GM10266 (cell line): ENCODE measurements around the gene ESR1.

Source experiments
- DNase-seq: peaks from one replicate; pipeline ENCODE4 v3.0.0; 2012; ENCODE audit errors: extremely low spot score
- CTCF ChIP-seq: IDR thresholded peaks from 2 replicates; pipeline ENCODE4 v1.5.1; 2012; ENCODE audit warnings: mild to moderate bottlenecking, low read depth; ENCODE audit not compliant: control insufficient read depth, insufficient read depth; ENCODE audit errors: missing control alignments

Gene ESR1

GRCh38 chr6:152096863-152097496 lies 289.5 kb downstream of the ESR1 start:
- no peak for TF ChIP-seq CTCF
- no peak for DNase-seq

- no peak for TF ChIP-seq CTCF
Measured at GRCh38 chr6:152098683-152099082, 291.2 kb downstream of the ESR1 start.

GRCh38 chr6:152099446-152100182 lies 292.1 kb downstream of the ESR1 start:
- no peak for TF ChIP-seq CTCF
- no peak for DNase-seq

More at GRCh38 chr6:152098683-152099082, 291.2 kb downstream of the ESR1 start:
- DNase-seq: no peak

- no peak for TF ChIP-seq CTCF
- no peak for DNase-seq
Measured at GRCh38 chr6:152100183-152100618, 292.7 kb downstream of the ESR1 start.

GRCh38 chr6:152107973-152108372 lies 300.5 kb downstream of the ESR1 start:
- TF ChIP-seq CTCF: no peak
- DNase-seq: no peak

GRCh38 chr6:152110886-152111820 lies 303.7 kb downstream of the ESR1 start:
- TF ChIP-seq CTCF: no peak
- no peak for DNase-seq
